Effector CD8-positive, alpha-beta T cell (primary cell): ENCODE data around the gene VCAN.

Experiments
- DNase-seq: peaks from one replicate; lab custom pipeline; 2025; lab: John Stamatoyannopoulos, UW

VCAN gene

DNA sequence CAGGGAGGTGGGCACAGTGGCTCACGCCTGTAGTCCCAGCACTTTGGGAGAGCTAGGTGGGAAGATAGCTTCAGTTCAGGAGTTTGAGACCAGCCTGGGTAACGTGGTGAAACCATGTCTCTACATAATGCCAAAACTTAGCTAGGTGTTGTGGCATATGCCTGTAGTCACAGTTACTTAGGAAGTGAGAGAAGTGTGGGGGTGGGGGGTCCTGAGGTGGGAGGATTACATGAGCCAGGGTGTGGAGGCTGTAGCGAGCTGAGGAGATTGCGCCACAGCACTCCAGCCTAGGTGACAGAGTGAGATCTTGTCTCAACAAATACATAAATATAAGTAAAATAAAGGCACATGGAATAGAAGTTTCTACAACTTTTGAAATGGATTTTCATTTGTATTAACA, 23.1 kb downstream of the VCAN start:
- no peak for DNase-seq

DNA sequence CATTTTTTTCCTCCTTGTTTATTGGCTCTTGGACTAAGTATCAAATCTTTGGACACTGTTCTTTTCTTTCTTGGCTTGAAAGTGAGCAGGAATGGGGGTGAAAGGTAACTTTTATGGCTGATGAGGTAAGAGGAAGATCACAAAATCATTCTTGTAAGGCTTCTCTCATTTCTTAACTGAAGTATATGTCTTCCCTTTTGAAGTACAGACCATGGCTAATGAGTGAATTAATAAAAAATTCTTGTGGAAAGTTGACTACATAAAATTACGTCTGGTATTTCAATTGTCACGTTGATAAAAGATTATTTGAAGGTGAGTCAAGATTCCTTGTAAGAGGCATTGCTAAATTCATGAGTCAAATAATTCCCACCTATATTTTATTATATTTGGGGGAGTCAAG, 25.1 kb downstream of the VCAN start:
- DNase-seq = no peak

DNA sequence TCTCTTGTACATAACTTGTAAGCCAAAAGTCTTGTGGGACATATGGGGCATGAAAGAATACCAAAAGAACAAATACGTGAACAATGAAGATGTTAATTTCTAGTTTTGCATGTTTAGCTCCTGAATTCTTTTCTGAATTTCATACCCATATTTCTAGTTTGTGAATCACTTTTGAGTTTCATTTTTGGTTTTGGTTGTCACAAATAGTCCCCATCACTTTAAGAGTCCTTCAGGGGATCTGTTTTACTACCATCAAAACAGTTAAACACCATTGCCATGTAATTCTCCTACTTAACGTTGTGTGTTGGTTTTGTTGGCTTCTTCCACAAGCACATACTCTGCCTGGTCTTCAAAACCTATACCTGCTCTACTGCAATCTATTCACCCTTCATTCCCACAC, 27.0 kb downstream of the VCAN start:
- DNase-seq = no peak

DNA sequence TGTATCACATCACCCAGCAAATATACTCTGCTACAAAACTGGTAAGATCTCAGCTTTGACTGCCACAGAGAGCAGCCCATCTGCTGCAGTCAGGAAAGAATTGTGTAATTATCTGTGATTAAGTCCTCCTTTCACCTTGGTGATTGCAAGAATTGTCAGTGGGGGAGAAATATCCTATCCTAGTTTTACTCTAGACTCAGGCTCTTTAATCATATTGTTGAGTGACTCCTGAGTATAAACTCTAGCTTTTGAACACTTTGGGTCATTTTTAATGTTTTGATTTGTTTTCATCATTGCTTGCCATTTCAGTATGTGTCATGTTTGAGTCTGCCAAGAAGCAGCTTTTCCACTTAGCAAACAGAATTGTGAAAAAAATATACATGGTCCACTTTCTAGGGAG, 32.1 kb downstream of the VCAN start:
- no peak for DNase-seq

DNA sequence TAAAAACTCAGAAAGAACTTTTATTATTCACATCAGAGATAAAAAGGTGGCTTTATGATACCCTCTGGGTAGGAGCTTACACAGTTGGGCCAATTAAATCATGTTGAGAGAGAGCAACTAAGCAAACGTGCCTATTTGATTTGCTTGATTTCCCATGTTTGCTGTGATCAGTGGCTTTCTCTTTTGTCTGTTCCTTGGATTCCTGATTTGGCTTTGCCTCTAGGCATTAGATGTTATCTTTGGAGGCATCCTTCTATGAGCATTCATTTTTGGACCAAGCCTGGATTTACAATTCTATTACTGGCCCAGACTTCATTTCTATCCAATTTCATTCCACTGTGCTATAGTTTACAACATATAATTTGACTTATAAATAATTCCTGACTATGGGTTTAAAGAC, 35.9 kb downstream of the VCAN start:
- no peak for DNase-seq

DNA sequence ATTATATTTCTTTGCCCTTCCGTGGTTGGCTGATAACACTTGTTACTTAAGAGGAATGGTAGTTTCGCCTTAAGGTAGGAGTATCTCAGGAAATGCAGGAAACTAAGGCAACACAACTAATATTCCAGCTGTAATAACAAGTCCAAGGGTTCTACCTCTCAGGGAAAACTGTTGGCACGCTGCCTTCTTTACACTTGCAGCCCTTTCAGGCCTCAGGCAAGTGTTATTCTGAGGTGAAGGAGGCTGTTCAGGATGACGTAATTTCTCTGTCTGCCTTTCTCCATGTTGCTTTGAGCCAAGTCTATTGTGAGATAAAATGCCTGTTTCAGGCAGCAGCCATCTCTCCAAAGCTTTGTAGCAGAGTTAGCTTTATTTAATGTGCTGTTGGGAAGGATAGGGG, 38.0 kb downstream of the VCAN start:
- DNase-seq = no peak

DNA sequence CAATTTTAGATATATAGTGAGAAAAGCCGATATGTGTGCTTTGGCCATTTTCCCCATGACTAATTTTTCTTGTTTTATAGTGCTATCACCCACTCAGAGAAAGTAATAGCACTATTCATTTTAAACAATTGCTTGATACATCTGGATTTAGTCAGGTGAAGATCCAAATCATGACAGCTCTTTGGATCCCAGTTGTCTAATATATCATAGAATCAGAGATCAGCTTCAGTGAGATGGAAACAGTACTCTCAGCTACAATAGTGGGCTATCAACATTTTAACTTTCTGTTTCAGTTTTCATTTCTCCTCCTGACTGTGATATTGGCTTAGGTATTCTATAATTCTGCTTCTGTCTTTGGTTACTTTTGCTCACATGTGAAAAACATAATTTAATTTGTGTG, 38.7 kb downstream of the VCAN start:
- DNase-seq = no peak

DNA sequence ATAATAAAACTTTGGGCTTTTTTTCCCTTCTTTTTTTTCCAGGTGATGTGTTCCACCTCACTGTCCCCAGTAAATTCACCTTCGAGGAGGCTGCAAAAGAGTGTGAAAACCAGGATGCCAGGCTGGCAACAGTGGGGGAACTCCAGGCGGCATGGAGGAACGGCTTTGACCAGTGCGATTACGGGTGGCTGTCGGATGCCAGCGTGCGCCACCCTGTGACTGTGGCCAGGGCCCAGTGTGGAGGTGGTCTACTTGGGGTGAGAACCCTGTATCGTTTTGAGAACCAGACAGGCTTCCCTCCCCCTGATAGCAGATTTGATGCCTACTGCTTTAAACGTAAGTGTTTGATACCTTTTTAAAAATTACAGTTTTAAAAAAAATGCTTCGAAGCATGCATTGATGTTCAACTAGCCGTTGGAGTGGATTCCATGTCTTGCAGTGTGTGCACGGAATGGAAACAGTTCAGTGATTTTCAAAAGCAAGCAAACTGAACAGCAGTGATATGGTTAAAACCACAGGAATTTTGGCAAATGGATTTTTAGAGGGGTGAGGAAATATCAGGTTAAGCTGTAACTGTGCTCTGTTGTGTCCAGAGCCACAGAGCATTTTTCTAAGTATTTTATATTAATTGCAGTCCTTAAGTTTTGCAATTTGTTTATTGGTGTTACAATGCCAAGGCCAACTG, 40.7 kb downstream of the VCAN start:
- no peak for DNase-seq

DNA sequence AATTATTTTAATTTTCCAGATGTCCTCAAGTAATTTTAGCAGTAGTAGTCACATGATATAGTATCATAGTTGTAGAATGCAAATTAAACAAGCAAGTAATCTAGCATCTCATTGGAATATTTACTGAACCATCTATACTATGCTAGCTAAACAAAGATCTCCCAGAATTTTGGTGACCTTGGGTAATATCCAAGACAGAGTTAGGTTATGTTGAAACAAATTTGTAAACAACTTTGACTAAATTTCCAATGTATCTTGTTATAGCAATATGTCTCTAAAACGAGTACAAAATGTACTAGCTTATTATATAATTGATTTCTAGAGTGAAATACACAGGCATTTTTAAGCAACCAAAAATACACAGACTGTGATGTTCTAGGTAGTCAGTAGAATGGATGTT, 41.5 kb downstream of the VCAN start:
- no peak for DNase-seq

DNA sequence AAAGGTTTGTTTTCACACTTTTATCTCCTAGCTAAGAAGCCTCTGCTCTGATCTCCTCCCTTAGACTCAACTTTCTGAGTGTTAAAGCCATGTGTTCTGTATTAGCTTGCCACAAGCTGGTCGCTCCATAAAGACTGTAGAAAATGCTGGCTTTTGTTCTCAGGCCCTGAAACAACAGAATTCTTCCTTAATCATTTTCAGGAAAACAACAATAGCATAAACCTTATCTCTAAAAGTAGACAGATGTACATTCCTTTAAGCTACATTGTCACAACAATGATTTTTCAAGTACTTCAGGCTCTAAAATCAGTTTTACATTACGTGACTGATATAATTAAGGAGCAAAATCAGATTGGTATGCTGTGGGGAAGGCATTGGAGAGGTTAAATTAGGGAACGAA, 41.9 kb downstream of the VCAN start:
- DNase-seq = no peak

DNA sequence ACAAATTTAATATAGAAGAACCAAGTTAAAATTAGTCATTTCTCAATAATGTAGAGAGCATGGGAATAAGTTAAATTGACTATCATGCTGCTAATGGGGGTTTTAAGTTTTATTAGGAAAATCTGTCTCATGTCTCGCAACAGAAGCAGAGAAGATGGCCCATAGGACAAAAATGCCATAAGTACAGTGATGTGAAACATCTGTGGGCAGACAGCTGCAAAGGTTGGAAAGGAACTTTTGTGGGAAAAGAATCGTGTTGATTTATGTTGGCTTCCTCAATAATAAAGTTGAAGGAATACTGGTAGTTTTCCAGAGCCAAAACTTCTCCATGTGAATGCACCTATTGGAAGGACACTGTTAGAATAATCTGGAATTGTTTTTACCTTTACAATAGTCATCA, 44.8 kb downstream of the VCAN start:
- DNase-seq = no peak

DNA sequence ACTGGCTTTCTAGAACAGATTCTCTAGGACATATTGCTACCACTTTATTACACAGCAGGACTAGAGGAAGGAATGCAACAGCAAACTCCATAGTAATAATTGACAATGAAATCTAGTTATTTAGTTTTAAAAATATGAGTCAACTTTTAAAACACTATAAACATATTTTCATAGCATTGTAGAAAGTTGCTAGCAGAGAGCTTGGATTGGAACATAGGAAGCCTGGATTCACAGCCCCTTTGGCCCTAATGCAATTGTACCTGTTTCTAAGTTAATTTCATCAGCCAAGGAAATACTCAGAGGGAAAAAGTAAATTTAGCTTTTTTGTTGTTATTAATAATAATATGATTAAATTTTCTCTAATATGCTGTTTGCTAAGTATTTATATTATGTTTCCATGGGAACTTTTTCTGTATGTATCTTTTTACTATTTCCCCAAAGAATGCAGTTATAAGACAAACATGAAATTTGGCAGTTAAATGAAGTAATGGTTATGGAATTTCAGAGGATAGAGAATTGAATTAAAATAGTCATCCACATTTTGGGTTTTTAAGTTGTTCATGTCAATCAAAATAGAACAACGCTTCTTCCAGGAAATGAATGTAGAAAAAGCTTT, 45.6 kb downstream of the VCAN start:
- no peak for DNase-seq

DNA sequence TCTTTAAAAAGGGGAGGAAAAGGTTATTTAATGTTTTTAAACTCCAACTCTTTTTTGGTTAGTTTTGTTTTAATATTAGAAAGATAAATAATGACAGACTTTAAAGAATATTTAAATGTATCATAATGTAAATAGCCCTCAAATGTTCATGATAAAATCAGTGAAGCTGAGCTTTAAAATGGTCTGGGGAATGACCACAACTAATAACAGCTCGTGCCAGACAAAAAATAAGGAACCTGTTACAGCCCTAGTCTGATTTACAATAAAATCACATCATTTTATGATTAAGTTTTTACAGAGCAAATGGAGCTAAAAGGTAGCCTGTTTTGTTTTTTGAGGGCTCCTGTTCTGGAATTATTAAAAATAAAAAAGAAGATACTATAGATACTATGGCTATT, 46.1 kb downstream of the VCAN start:
- no peak for DNase-seq

DNA sequence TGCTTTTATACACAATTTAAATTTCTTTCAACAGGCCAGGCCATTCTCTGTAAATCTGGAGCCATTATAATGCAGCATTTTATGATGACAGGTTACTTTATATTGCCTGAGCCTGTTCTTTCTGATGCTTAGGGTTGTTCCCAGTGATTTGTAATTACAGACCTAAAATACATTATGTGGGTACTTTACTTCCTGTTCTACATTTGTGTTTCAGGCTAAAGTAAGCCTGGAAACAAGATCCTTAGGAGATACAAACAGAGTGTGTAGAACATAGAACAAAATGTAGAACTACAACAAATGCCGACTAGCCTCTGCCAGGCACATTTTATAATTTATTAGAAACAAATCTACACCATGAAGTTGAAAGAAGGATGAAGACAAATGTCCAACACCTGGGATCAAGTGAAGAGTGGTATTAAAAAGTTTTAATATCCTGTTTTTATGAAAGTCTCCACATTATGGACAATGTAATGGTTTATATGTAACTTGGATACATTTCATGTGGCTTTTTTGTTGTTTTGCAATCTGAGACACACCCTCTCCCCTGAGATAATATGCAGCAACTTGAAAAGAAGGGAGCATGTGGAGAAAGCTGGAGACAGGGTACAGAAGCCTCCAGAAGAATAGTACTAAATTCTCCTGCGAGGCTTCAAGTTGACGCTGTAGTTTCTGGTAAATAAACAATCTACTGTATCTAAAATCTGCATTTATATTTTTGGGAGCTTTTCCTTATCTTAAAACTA, 46.9 kb downstream of the VCAN start:
- no peak for DNase-seq

DNA sequence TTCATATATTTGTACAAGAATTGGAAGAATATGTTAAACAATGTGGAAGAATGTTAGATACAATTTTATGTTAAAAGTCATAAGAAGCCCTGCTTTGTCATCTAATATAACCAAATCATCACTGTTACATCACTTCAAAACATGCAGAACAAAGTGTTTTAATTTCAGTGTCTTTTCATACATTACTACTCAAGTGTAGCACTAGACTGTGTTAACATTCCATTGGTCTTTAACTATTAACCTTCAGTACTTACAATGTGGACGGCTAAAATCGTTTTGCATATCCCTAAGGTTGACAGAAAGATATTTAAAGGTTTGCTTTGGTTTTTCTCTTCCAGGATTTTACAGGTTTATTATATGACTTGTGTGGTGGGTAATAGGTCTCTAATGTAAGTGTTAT, 50.9 kb downstream of the VCAN start:
- no peak for DNase-seq

DNA sequence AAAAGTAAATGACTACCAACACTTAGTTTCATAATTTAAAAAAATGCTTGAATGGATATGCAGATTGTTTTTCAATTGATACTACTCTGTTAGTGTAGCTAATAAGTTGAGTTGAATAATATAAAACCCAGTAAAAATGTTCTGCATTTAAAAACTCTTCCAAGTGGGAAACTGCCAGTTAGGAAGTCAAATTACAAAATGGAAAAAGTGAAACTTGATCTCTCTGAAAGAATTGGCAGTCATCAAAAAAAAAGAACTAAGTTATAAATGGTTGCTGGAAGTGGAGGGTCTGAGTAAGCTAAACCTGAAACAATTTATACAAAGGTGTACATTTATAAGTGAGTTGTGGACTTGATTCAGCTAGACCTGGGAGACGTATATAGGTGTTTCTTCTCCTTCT, 52.4 kb downstream of the VCAN start:
- DNase-seq = no peak

DNA sequence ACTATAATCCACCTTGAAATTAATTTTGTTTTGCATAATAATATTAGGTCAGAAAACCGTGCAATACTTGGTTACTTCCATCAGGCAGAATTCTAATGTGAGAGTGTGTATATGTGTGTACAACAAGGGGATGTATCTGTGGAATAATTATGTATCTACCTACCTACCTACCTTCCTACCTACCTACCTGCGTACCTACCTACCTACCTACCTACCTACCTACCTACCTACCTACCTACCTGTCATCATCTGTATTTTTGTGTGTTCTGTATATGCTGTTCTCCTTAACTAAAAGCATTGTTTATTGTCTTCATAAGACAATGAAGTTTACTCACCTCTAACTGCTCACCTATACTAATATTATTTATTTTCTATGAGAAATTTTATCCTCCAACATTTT, 52.8 kb downstream of the VCAN start:
- DNase-seq = no peak

DNA sequence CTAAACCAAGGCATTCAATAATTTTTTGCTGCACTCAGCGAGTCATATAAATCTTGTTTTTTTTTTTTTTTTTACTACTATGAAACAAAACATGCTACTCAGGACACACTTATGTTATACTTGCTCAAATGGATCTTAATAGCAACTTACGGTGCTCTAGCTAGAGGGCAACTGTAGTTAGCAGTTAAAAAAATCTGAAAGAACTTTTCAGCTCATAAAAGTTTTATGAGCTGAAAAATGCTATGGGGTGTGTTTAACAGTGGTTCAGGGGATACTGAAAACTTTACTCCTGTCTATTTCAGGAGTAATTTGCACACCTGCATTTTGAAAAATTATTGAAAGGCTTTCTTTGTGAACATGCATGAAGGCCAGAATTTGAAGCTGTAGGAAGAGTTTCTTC, 53.4 kb downstream of the VCAN start:
- DNase-seq = no peak

DNA sequence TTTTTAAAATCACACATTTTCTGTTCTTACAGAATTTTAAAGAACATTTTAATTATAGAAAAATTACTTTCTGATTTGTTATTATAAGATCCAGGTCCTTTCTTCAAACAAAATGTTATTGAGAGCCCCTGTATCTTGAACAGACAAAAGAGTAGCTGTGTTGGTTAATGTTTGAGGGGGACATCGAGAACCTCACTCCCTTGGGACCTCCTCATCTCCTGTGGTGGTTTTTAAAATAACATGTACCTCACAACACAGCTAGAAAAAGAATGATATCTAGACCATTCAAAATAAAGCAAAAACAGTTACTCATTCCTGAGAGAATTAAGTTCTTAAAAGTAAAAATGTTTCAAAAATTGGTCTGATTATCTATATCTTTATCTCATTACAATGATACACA, 54.7 kb downstream of the VCAN start:
- no peak for DNase-seq

DNA sequence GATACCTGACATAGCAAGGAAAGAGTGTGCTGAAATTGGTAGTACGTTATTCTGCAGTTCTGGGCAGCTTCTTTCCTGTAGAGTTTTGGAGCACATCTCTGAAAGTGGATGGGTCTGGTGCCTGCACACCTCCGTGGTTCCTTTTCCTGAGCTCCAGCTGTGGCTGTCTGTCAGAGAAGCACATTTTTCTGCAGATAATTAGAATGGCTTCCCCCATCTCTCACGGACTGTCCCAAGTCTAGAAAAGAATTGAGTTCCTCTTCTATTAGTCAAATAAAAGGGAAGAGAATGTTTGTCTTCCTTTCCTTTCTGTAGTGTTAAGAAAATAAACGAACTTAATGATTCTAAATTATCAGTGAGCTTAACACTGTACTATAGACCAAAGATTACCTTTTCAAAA, 55.7 kb downstream of the VCAN start:
- no peak for DNase-seq

DNA sequence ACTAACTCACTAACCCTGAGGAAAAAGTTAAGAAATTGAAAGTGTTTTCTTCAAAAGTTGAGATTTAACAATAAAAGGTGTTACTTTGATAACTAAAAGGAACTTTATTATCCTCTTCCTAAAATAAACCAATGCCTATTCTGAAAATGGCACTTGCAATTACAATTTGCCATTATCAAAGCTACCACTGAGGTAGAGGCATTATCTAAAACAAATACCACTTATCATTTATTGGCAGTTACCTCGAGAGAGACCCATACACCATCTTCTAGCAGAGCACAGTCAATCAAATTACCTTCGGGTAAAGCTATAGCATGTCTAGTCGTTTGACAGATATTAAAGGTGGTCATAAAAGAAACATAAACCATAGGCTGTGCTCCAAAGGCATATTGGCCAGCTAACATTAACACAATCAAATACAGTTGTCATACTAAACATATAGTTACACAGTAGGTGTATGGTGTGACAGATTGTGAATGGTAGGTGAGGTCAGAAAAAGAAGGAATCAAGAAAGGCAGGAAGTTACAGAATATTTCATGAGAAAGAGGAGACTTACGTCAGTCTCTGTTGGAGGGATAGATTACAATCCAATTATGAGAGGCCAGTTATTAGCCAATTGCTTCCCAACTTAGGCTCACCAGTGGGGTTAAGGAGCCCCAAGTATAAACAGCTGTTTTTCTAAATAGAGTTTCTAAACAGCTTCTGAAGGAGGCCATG, 56.3 kb downstream of the VCAN start:
- no peak for DNase-seq

DNA sequence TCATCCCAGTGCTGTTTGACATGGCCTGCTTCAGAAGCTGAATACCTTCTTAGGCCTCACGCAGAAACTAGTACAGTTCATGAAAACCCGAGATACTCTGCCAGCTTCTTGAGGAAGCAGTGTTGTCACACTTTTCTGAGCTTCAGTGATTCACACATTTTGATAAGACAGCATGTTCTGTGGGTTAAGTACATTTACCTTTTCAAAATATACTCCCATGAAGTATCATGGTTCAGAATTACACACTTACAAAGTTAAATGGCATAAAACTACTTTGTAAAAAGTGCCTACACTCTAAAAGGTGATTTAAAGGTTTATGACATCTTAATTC, 56.9 kb downstream of the VCAN start:
- DNase-seq = no peak

DNA sequence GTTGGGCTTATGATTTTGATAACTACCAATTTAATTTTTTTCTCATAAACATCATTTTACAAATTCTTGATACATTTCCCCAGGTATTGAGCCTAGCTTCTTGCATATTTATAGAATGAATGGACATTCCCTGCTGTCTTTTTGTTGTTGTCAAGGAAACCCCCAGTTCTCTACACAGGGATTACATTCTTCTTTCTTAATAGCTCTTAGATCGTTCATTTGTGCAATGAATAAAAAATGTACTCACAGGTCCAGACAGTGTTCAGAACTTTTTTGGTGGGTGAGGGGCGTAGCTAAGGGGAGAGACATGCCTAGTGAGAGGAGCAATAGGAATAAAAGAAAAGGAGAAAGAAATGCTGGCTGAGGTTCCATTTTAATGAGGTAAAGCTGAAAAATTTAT, 58.6 kb downstream of the VCAN start:
- no peak for DNase-seq
